DMS53 (cell line): ENCODE measurements around the gene HOXB2.

Source experiments
- DNase-seq: peaks from one replicate; lab custom pipeline; 2025; lab: John Stamatoyannopoulos, UW

The HOXB2 gene

GRCh38 chr17:48565925-48566710 lies 21.2 kb upstream of the HOXB2 start:
- DNase-seq, result no peak

DNA sequence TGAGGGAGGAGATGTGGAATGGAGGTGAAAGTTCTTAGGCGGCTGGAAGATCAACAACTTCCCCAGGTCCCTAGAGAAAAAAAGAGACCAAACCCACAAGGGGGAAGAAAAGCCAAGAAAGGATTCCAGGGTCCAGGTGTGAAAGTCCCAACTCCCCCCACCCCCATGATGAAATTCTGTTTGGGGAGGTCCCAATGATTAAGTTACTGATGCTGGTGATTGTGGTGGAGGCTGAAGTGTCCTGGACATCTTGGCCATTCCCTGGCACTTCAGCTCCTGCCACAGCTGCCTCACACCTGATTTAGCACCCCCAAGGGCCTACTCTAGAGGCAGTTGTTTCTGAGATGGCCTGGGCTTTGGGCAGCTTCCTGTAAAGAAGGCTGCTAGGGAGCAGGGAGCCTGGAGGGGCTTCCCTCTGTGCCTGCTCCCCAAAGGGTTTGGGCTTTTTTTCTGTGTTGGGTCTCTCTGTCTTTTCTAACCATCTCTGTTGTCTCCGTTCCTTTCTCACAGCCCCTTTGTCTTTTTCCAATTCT lies 20.2 kb upstream of the HOXB2 start:
- DNase-seq, result no peak

GRCh38 chr17:48564188-48565021 lies 19.5 kb upstream of the HOXB2 start:
- no peak for DNase-seq

- no peak for DNase-seq
Observed at GRCh38 chr17:48563867-48564187, 18.9 kb upstream of the HOXB2 start.

DNA sequence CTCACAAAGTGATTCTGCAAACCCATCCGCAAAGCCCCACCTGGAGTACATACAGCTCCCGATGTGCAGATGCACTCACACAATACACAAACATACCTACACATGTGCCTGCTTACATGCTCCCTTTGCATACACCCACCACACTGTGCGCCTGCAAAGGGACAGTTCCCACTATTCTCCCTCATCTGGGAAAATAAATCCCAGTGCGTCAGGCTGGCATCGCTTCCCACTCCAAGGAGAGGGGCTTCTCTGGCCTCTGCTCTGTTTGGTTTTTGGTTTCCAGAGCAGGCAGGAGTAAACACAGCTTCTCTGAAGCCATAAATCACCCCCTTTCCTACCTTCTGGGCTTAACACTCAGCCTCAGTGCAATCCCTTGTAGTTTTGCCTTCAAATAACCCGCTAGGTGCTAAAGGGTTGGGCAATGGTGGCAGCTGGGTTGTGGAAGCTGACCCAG lies 18.5 kb upstream of the HOXB2 start:
- no peak for DNase-seq

DNA sequence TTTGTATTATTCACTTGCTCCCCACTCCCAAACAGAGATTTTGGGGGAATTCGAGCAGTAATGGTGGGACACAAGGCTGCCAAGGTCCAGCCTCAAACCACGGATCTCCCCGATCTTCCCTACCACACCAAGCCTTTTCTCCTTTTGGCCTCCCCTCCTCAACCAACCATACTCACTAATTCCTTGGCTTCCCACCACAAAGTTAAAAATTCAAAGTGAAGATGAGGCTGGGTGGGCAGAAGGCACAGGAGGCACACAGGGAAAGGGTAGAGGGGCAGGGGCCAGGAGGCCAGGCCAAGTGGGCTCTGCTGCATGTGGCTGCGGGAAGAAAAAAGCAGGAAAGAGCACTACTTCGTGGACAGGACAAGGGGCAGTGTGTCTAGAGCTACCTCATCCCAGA lies 18.0 kb upstream of the HOXB2 start:
- DNase-seq, result no peak

DNA sequence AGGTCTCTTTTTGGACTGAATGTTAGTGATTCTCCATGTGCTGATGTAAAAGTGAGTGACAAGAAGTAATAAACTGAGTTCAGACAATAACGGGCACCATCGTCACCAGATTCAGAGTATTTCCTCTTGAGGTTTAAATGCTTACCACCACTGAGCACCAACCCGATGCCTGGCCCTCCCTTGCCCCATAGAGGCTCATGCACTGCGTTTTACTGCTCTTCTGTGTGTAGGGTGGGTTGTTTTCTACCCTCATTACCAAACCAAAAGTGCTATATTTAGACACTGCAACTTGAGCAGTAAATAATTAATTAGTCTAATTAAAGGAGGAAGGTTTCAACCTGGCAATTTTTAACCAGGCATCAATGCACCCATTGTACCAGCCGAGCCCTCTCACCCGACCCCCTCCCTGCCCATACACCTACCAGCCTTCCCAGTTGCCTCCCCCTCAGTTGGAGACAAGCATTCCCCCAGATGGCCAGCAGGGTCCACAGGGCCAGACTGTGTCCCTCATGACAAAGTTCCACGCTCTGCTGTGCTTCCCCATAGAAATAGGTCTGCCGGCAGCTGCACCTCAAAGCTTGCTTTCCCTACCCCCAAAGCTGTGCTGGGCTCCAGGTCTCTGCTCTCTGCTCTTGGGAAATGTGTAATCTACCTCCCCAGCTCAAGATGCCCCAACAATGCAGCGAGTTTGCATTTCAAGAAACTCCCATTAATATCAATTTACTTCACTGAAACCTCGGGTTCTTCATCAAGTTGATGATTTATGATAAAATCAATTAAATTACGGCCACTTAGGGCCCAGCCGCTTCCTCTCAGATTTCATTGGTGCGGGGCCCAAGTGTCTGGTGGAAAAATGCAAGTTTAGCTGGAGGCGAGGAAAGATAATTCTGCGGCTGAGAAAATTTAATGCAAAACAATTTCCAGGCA lies 17.2 kb upstream of the HOXB2 start:
- peak; percentile 31 for DNase-seq

DNA sequence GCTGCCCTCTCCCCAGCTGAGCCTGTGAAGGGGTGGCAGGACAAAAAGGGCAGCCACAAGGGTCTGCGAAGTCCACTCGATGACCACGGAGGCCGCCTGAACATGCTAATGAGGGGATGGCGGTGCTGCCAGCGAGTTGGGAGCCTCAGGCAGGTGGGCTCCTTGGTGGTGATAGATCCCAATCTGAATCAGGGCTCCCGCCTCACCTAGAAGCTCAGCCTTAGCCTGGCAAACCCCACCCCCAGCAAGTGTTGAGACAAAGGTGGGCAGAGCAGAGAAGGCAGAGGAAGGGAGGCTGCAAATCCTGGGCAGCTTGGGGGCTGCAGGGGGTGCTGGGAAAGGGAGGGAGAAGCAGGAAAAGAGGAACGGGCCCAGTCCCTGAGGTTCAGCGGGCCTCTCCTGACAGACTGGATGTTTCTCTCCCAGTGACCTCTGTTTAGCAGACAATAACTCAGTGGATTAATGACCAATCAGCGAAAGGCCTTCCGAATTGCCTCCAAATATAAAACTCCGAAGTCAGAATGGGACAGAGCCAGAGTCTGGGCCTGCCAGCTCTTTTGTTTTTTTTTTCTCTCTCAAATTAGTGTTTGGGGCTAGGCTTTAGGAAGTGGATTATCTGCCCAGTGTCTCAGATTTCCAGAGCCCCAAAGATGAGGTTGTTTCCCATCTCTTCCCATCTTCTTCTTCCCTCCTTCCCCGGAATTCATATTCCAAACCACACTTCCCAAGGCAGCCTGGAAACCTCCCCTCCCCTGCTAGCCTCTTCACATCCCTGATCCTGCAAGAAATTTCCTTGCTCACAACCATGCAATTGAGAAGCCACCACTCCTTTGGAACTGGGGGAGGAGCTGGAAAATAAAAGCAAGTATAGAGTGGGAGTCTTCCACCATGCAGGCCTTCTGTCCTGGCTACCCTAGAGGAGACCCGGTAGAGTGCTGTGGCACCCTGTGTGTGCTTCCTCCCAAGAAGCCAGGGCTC lies 15.2 kb upstream of the HOXB2 start:
- no peak for DNase-seq

- DNase-seq, result no peak
Observed at GRCh38 chr17:48559122-48559839, 14.4 kb upstream of the HOXB2 start.

GRCh38 chr17:48558831-48559121 lies 13.9 kb upstream of the HOXB2 start:
- no peak for DNase-seq

- DNase-seq, result no peak
Observed at GRCh38 chr17:48558057-48558830, 13.3 kb upstream of the HOXB2 start.

- DNase-seq, result no peak
Observed at GRCh38 chr17:48556576-48557401, 11.9 kb upstream of the HOXB2 start.

DNA sequence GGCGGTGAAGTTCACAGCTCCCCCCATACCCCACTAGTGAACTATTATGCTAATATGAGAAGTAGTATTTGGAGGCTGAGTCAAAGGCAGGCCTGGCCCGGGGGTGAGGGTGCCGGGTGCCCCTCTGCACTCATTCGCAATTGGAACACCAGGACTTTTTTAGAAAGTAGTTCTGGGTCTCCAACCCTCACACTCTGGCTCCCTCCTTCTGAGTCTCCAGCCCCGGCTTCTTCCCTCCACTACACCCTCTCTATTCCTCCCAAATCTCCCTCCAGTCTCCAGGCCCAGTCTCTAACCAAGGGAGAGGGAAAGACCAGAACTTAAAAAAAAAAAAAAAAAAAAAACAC lies 11.3 kb upstream of the HOXB2 start:
- DNase-seq, result no peak

DNA sequence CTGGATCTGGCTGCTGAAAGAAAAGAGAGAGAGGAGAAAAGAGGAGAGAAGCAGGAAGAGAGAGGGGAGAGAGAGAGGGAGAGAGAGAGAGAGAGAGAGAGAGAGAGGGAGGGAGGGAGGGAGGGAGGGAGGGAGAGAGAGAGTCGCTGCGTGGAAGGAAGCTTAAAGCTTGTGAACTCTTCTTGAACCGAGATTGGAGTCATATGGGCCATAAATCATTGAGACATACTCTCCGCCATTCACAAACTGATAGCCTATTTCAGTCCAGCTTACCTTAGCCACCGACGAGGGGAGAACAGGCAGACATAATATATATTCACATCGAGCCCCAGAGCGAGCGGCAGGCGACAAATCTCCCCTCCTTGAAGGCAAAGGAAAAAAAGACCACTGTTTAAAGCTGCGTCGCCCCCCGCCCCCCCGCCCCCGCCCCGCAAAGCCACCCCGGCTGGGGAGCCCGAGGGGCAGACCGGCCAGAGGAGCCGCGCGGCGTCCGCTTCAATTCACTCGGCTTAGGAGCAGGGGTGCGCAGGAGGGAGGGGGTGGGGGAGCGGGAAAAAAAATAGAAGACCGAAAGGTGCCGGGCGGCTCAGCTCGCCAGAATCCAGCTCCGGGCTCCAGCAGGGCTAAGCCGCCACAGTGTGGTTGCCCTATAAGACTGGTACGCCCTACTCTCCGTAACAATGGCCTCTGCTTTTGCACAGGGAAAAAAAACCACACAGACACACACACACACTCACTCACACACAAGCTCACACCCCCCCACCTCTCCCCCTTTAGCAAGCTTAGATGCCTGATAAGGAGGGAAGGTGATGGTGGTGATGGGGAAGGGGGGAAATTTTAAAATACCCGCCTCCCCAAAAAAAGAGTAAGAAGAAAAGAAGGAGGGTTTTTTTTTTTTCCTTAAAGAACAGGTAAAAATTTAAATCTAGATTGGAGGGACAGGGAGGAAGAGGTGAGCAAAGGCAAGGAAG lies 10.6 kb upstream of the HOXB2 start:
- DNase-seq, result peak; percentile 45

- no peak for DNase-seq
Observed at GRCh38 chr17:48554412-48555257, 9.7 kb upstream of the HOXB2 start.

GRCh38 chr17:48553826-48554225 lies 8.9 kb upstream of the HOXB2 start:
- no peak for DNase-seq

DNA sequence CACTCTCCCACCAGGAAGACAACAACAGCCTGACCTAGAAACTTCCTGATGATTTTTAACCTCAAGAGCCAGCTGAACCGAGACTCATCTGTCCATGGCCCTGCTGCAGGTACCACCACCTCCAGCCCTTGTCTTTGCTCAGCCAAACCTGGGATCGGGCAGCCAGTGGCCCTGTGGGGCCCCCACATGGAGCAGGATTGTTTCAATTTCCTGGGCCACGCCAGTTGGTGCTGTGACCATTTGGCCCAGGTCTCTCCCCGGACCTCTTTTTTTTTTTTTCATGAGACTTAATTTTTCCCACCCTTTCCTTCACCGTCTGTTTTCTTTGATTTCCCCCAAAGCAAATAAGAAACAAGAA lies 8.3 kb upstream of the HOXB2 start:
- DNase-seq, result no peak
